Measurements from ENCODE around the gene PAM16.

DNA sequence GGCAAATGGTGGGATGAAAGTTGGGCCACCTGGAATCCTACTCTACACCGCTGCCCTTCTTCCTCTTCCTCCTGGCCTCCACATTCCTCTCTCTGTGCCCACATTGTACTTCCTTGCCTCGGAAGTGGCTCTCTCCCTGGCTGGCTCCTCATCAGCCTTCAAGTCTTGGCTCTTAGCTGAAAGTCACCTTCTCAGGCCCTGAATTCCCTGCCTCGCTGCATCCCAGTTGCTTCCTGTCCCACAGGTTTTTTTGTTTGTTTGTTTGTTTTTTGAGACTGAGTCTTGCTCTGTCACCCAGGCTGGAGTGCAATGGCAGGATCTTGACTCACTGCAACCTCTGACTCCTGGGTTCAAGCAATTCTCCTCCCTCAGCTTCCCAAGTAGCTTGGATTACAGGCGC is 2.6 kb upstream of the PAM16 start:
- TF ChIP-seq CTCF (IDR thresholded peaks at IDR 0.05; ENCODE audit: low read depth, low read length, poor library complexity, severe bottlenecking) (no peak), EZH2phosphoT487 (IDR thresholded peaks at IDR 0.05; ENCODE audit: borderline replicate concordance, low read length) (no peak)
